ENCODE results near the gene MYO1B.

MYO1B gene

DNA sequence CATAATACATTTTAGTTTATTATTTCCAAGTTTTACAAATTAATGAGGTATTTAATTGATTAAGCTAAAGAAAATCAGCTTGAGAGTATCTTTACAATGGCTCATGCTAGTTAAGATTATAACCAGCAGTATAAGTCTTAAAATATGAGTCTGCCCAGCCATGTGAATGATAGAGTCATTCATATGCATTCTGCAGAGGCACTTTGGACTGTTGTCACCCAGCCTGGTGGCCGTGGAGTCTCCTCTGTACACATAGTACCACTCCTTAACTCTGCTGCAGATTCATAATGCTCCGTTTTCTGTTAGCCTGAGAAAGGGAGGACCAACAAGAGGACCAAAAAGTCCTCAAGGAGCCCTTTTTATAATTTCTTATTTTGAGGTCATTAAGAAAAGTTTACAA, 148.8 kb downstream of the MYO1B start:
- no peaks in the 10 kb centered on the region for H4K20me1 ChIP-seq (ENCODE audit: insufficient read depth, low read length)
- H3K9ac ChIP-seq (ENCODE audit: low read length), result no peak overlapping the region
- no peaks in the 10 kb centered on the region for H3K36me3 ChIP-seq (replicated peaks; ENCODE audit: low read depth, low read length)
- peaks cover 10% of the 10 kb centered on the region for H3K4me1 ChIP-seq (ENCODE audit: low read length)
- H2AFZ ChIP-seq (ENCODE audit: low read depth, low read length), result no peak overlapping the region
- no peaks in the 10 kb centered on the region for H3K27me3 ChIP-seq (ENCODE audit: low read depth, low read length)
- no peaks in the 10 kb centered on the region for H3K9me3 ChIP-seq (ENCODE audit: insufficient read depth, low read length)
- no peak overlapping the region for H3K4me3 ChIP-seq (ENCODE audit: low read length)
- no peaks in the 10 kb centered on the region for H3K79me2 ChIP-seq (ENCODE audit: low read length)
- H3K4me2 ChIP-seq (ENCODE audit: low read length), result no peak overlapping the region
- no peak for TF ChIP-seq EZH2phosphoT487 (IDR thresholded peaks at IDR 0.05; ENCODE audit: low read depth)
- no peak for TF ChIP-seq CTCF (IDR thresholded peaks at IDR 0.05; ENCODE audit: low read depth, low read length)
- H3K27ac ChIP-seq (ENCODE audit: low read length), result no peak overlapping the region

DNA sequence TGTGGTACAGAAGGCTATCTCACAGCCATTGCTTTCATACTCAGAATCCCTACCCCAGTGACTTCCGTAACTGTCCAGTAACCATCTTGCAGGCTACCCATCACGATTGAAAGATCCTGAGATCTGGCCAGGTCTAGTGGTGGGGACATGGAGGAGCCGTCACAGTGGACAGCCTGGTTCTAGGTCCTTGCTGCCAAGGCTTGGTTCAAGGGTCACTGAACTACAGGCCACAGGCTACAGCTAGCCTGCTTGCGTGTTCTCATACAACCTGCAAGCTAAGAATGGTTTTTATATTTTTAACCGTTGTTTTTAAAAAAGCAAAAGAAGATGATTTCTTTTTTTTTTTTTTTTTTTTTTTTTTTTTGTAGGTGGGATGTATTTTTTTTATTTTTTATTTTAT, 151.6 kb downstream of the MYO1B start:
- Histone ChIP-seq H2AFZ (ENCODE audit: low read depth, low read length) (no peak overlapping the region), H3K9ac (ENCODE audit: low read length) (no peak overlapping the region), H3K4me2 (ENCODE audit: low read length) (no peak overlapping the region), H3K27me3 (ENCODE audit: low read depth, low read length) (no peaks in the 10 kb centered on the region), H3K36me3 (replicated peaks; ENCODE audit: low read depth, low read length) (no peaks in the 10 kb centered on the region), H3K4me3 (ENCODE audit: low read length) (no peak overlapping the region), H4K20me1 (ENCODE audit: insufficient read depth, low read length) (no peaks in the 10 kb centered on the region), H3K9me3 (ENCODE audit: insufficient read depth, low read length) (no peaks in the 10 kb centered on the region), H3K27ac (ENCODE audit: low read length) (no peak overlapping the region), H3K79me2 (ENCODE audit: low read length) (no peaks in the 10 kb centered on the region), H3K4me1 (ENCODE audit: low read length) (no peaks in the 10 kb centered on the region)
- TF ChIP-seq CTCF (IDR thresholded peaks at IDR 0.05; ENCODE audit: low read depth, low read length) (no peak), EZH2phosphoT487 (IDR thresholded peaks at IDR 0.05; ENCODE audit: low read depth) (no peak)

DNA sequence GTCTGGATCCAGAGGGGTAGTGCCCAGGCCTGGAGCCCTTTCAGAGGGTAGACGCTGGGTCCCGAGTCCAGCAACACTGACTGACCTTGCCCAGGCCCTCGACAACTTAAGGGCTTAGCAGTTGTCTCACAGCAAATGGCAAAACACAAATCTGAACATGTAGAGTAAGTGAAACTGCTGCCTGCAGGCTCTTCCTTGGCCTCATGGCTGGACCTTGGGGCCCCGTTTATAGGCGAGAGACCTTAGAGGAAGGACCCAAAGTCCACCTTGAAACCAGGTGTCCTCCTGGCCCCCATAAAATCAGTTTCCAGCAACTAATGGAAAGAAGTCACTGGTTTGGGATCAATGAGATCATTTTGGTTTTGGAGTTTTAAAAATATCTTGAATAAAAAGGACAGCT, 154.4 kb downstream of the MYO1B start:
- Histone ChIP-seq H3K36me3 (replicated peaks; ENCODE audit: low read depth, low read length) (no peaks in the 10 kb centered on the region), H3K4me3 (ENCODE audit: low read length) (no peak overlapping the region), H3K9ac (ENCODE audit: low read length) (no peak overlapping the region), H2AFZ (ENCODE audit: low read depth, low read length) (no peak overlapping the region), H3K9me3 (ENCODE audit: insufficient read depth, low read length) (no peaks in the 10 kb centered on the region), H3K27ac (ENCODE audit: low read length) (no peak overlapping the region), H3K27me3 (ENCODE audit: low read depth, low read length) (no peaks in the 10 kb centered on the region), H4K20me1 (ENCODE audit: insufficient read depth, low read length) (no peaks in the 10 kb centered on the region), H3K79me2 (ENCODE audit: low read length) (no peaks in the 10 kb centered on the region), H3K4me2 (ENCODE audit: low read length) (no peak overlapping the region), H3K4me1 (ENCODE audit: low read length) (peaks cover under 1% of the 10 kb centered on the region; the same call in 1 of the 2 replicates)
- TF ChIP-seq CTCF (IDR thresholded peaks at IDR 0.05; ENCODE audit: low read depth, low read length), result no peak
- no peak for TF ChIP-seq EZH2phosphoT487 (IDR thresholded peaks at IDR 0.05; ENCODE audit: low read depth)

DNA sequence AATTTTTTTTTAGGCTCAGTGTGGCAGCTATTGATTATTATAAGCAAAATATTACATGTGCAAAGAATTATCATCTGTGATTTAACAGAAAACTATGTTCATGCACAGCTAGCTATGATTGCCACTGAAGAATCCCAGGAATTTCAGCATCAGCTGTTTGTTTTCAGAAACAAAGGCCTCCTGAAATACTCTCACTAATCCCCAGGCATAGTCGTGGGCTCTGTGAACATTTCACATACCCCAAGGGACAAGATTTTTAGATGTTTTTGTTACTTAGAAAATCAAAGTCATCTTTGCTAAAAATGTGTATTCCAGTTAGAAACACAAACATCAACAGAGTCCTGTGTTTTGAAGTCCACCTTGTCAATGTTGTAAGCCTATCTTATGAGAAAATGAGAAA, 156.1 kb downstream of the MYO1B start:
- no peaks in the 10 kb centered on the region for H4K20me1 ChIP-seq (ENCODE audit: insufficient read depth, low read length)
- H3K4me3 ChIP-seq (ENCODE audit: low read length), result no peak overlapping the region
- H3K27me3 ChIP-seq (ENCODE audit: low read depth, low read length), result no peaks in the 10 kb centered on the region
- H3K9ac ChIP-seq (ENCODE audit: low read length), result no peak overlapping the region
- H2AFZ ChIP-seq (ENCODE audit: low read depth, low read length), result no peak overlapping the region
- no peaks in the 10 kb centered on the region for H3K36me3 ChIP-seq (replicated peaks; ENCODE audit: low read depth, low read length)
- no peaks in the 10 kb centered on the region for H3K79me2 ChIP-seq (ENCODE audit: low read length)
- H3K9me3 ChIP-seq (ENCODE audit: insufficient read depth, low read length), result no peaks in the 10 kb centered on the region
- no peak overlapping the region for H3K27ac ChIP-seq (ENCODE audit: low read length)
- H3K4me1 ChIP-seq (ENCODE audit: low read length), result peaks cover 18% of the 10 kb centered on the region
- H3K4me2 ChIP-seq (ENCODE audit: low read length), result no peak overlapping the region
- no peak for TF ChIP-seq CTCF (IDR thresholded peaks at IDR 0.05; ENCODE audit: low read depth, low read length)
- no peak for TF ChIP-seq EZH2phosphoT487 (IDR thresholded peaks at IDR 0.05; ENCODE audit: low read depth)

All from OCI-LY3 (cell line).